ENCODE measurements around the gene ZNF200. TPM values are rescaled to one million over a fixed set of nuclear protein-coding genes. Genes with fewer than 3 reads are reported as not detected.
"Not testable (repeated sequence)": the region's sequence is repeated elsewhere in the genome, so short reads cannot be mapped to it uniquely, and the experiment has no call there.

ZNF200 gene
- polyA plus RNA-seq, 3 donors from 2014 or later = 6.2 to 14.5 (median 9.8) TPM

DNA sequence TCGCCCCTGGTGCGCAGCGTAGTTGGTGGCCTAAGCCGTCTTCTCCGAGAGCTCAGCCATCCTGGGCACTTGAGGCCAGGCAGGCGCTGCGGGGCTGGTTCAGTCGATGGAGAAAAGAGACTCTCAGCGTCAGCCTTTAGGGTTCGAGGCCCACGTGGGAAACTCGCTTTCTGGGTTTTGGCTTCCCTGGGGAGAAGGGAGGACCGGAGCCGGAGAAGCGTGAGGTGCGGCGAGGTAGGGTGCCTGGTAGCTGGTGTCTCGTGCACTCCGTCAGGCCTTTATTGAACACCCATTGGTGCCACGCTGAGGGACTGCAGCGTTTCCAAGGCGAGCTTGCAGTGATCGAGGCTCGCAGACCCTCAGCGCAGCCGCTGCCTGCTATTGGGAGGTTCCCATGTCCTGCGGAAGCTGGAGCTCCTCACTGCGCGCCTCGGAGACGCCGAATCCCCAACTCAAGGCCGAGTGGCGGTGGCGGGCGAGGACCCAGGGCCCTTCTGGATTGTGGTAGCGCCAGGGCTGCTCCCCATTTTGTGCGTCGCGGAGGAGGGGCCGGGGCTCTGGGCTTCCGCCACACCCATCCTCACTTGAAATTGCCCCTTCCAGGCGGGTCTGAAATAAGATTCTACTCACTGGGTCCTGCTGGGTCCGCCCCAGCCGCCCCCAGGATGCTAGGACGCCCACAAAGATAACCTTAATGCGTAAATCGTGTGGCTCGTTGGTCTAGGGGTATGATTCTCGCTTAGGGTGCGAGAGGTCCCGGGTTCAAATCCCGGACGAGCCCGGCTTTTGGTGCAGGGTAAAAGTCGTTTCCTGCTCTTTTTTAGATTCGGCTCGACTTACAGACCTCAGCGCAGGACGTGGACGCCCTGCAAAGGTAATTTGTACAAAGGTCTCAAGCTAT lies 45.8 kb downstream of the ZNF200 start:
- DNase-seq = peak in 1 of 3 donors; percentile 24
- Mint-ChIP-seq H3K27ac (peak overlapping the region in 2 of 6 donors; percentile 57 to 65), H3K4me3 (peak overlapping the region; percentile 59 to 81 (median 74)), H3K4me1 (peaks cover 38 to 42% of the 10 kb centered on the region in 2 donors), H3K36me3 (peaks cover 0 to 2% (median 0%) of the 10 kb centered on the region in 3 donors), H3K9me3 (peaks cover 0 to 2% (median 0%) of the 10 kb centered on the region in 6 donors), H3K27me3 (ENCODE audit: low read depth in 3 of 3) (peaks cover 54 to 77% (median 75%) of the 10 kb centered on the region in 3 donors)

- no peak for DNase-seq
- peaks cover 0 to 2% (median 0%) of the 10 kb centered on the region in 6 donors for H3K9me3 Mint-ChIP-seq
- peaks cover 57 to 78% (median 75%) of the 10 kb centered on the region in 3 donors for H3K27me3 Mint-ChIP-seq (ENCODE audit: low read depth in 3 of 3)
- peaks cover 0 to 6% (median 0%) of the 10 kb centered on the region in 3 donors for H3K36me3 Mint-ChIP-seq
- H3K27ac Mint-ChIP-seq = peak overlapping the region in 1 of 6 donors; percentile 13
- peak overlapping the region in 4 of 5 donors; percentile 17 to 81 (median 64) for H3K4me3 Mint-ChIP-seq
- peaks cover 43 to 47% of the 10 kb centered on the region in 2 donors for H3K4me1 Mint-ChIP-seq
Observed at GRCh38 chr16:3188675-3188924, 46.4 kb downstream of the ZNF200 start.

DNA sequence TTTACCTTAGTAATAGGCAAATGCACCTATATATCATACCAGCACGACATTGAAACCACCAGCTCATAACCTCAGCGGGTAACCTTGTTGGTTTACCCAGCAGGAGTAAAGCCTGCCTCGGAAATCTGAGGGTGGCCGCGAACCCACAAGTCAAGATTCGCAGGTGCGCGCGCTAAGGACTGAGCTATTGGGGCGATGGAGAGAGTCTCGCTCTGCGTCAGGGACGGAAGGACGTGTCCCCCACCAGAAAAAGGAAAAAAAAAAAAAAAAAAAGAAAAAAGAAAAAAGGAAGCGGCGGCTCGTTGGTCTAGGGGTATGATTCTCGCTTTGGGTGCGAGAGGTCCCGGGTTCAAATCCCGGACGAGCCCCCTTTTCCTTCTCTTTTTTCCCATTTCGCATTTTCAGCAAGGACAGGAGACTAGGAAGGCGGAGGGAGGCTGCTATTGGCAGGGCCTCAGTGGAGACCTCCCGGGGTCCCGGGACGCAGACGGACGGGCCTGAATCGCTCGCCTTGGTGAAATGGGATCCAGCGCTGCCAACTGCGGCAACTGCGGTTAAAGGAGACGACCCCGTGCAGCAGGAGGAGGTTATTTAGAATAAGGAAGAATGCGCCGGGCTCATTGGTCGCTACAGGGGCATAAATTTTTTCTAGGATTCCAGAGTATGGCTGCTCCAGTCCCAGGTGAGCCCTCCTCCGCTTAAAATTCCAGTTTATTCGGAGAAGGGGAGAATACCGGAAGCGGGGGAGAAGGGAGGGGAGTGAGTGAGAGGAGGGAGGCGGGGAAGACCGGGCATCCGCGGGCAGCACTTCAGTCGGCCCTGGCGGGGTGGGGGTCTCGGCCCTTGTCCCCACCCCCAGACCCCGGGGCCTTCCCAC lies 46.9 kb downstream of the ZNF200 start, which contains the start of gene OR1F1:
TSS of gene OR1F1 (plus strand) at position 407 of the 877 bp plus-strand sequence.
- peaks cover 0 to 6% (median 0%) of the 10 kb centered on the region in 3 donors for H3K36me3 Mint-ChIP-seq
- peaks cover 58 to 81% (median 76%) of the 10 kb centered on the region in 3 donors for H3K27me3 Mint-ChIP-seq (ENCODE audit: low read depth in 3 of 3)
- peak within 1 kb of the TSS in 2 of 6 donors; percentile 46 to 51 for H3K27ac Mint-ChIP-seq
- peaks cover 48 to 53% of the 10 kb centered on the region in 2 donors for H3K4me1 Mint-ChIP-seq
- peak in 2 of 3 donors; percentile 44 to 54 for DNase-seq
- H3K9me3 Mint-ChIP-seq = peaks cover 0 to 4% (median 0%) of the 10 kb centered on the region in 6 donors
- peak within 1 kb of the TSS; percentile 59 to 81 (median 74) for H3K4me3 Mint-ChIP-seq

DNA sequence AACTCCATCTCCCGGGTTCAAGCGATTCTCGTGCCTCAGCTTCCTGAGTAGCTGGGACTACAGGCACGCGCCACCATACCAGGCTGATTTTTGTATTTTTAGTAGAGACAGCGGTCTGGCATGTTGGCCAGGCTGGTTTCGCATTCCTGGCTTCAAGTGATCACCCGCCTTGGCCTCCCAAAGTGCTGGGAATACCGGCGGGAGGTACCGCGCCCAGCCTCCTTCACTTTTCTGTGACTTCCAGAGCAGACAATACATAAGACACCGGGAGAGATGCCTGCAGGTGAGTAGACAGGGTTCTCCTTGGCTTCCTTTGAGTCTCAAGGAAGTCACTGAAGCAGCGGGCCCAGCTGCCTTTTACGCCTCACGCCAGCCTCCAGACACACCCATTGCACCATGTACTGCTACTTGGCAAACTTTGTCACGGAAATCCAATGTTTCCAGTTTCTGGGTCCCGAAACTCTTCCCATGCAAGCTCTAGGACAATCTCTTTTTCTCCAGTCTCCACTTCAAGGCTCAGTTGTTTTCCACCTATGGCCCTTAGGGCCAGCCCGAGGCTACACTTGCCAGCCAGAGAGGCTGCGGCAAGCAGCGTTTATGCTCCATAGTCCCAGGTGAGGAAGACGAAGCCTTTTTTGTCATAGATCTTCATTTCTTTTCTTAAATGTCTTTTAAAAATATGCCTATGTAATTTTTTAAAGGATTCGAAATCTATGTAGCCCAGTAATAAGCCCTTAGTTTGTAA lies 47.8 kb downstream of the ZNF200 start:
- no peak for DNase-seq
- Mint-ChIP-seq H3K4me3 (peak overlapping the region in 3 of 5 donors; percentile 60 to 77 (median 60)), H3K4me1 (peaks cover 55 to 61% of the 10 kb centered on the region in 2 donors), H3K9me3 (peaks cover 0 to 4% (median 0%) of the 10 kb centered on the region in 6 donors), H3K36me3 (peaks cover 0 to 6% (median 0%) of the 10 kb centered on the region in 3 donors), H3K27me3 (ENCODE audit: low read depth in 3 of 3) (peaks cover 58 to 84% (median 76%) of the 10 kb centered on the region in 3 donors), H3K27ac (peak overlapping the region in 2 of 6 donors; percentile 46 to 51)

GRCh38 chr16:3183445-3184139 lies 51.4 kb downstream of the ZNF200 start:
- no peak for DNase-seq
- H3K4me1 Mint-ChIP-seq = peaks cover 29 to 38% of the 10 kb centered on the region in 2 donors
- peaks cover 0 to 1% (median 0%) of the 10 kb centered on the region in 6 donors for H3K9me3 Mint-ChIP-seq
- peaks cover 0 to 6% (median 0%) of the 10 kb centered on the region in 3 donors for H3K36me3 Mint-ChIP-seq
- H3K27me3 Mint-ChIP-seq (ENCODE audit: low read depth in 3 of 3) = peaks cover 32 to 74% (median 73%) of the 10 kb centered on the region in 3 donors
- H3K4me3 Mint-ChIP-seq = peak overlapping the region; percentile 73 to 91 (median 82)
- H3K27ac Mint-ChIP-seq = peak overlapping the region in 2 of 6 donors; percentile 63 to 85

GRCh38 chr16:3182608-3183444 lies 52.1 kb downstream of the ZNF200 start:
- H3K27ac Mint-ChIP-seq = peak overlapping the region in 3 of 6 donors; percentile 62 to 86 (median 64)
- peaks cover 0 to 1% (median 0%) of the 10 kb centered on the region in 6 donors for H3K9me3 Mint-ChIP-seq
- H3K36me3 Mint-ChIP-seq = peaks cover 0 to 6% (median 0%) of the 10 kb centered on the region in 3 donors
- peak in 2 of 3 donors; percentile 39 to 50 for DNase-seq
- peak overlapping the region; percentile 73 to 91 (median 84) for H3K4me3 Mint-ChIP-seq
- H3K4me1 Mint-ChIP-seq = peaks cover 23 to 32% of the 10 kb centered on the region in 2 donors
- H3K27me3 Mint-ChIP-seq (ENCODE audit: low read depth in 3 of 3) = peaks cover 27 to 70% (median 69%) of the 10 kb centered on the region in 3 donors

DNA sequence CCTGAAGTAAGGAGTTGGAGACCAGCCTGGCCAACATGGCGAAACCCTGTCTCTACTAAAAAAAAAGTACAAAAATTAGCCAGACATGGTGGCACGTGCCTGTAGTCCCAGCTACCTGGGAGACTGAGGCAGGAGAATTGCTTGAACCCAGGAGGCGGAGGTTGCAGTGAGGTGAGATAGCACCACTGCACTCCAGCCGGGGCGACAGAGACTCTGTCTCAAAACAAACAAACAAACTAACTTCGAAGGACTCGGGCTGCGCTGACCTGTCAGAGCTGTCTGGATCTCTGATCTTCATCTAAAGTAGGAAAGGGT lies 52.7 kb downstream of the ZNF200 start:
- H3K4me3 Mint-ChIP-seq = peak overlapping the region; percentile 69 to 84 (median 74)
- H3K27ac Mint-ChIP-seq = peak overlapping the region in 2 of 6 donors; percentile 31 to 86
- H3K27me3 Mint-ChIP-seq (ENCODE audit: low read depth in 3 of 3) = peaks cover 24 to 69% (median 68%) of the 10 kb centered on the region in 3 donors

DNA sequence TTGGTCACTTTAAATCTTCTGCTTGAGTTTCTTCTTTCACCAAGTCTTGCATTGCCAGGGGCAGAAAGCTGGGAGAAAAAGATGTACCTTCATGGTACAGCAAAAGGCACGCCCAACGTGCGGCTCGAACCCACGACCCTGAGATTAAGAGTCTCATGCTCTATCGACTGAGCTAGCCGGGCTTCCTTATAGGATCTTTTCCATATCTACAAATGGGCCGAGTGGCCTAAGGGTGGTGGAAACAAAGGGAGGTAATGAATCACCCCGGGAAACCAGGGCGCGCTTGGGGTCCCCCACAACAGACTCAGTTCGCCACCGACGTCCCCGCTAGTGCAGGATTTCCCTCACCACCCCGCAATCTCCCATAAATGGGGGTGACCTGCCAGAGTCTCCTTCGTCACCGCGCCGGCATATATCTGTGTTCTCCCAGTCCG lies 54.5 kb downstream of the ZNF200 start:
- Mint-ChIP-seq H3K4me3 (no peak overlapping the region), H3K27ac (no peak overlapping the region)

More for the DNA sequence above, 52.7 kb downstream of the ZNF200 start:
- not testable (repeated sequence) for H3K36me3 Mint-ChIP-seq, DNase-seq, H3K9me3 Mint-ChIP-seq
- peaks cover 20 to 27% of the 10 kb centered on the region in 2 donors for H3K4me1 Mint-ChIP-seq

DNA sequence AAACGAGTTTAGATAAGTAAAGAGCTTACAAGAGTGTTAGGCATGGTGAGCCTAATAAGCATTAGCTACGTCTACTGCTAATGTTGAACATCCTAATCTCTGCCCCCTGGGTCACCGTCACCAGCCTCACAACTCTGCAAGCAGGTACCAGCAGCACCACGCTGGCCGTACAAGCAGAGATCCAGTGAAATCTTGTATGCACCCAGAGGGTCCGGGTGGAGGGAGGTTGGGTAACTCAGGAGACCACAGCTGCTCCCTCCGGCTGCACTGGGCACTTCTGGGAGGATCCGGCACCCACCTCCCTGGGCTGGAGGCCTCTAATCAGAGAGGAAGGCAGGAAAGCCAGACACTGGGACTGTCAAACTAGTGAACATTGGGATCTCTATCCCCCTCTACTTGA lies 55.3 kb downstream of the ZNF200 start:
- Mint-ChIP-seq H3K4me3 (no peak overlapping the region), H3K27me3 (ENCODE audit: low read depth in 3 of 3) (peaks cover 25 to 76% (median 74%) of the 10 kb centered on the region in 3 donors), H3K36me3 (peaks cover 0 to 6% (median 0%) of the 10 kb centered on the region in 3 donors), H3K9me3 (peaks cover 0 to 1% (median 0%) of the 10 kb centered on the region in 6 donors), H3K4me1 (peaks cover 24 to 29% of the 10 kb centered on the region in 2 donors), H3K27ac (no peak overlapping the region)
- DNase-seq = no peak

More for the DNA sequence above, 54.5 kb downstream of the ZNF200 start:
- peaks cover 0 to 1% (median 0%) of the 10 kb centered on the region in 6 donors for H3K9me3 Mint-ChIP-seq
- H3K27me3 Mint-ChIP-seq (ENCODE audit: low read depth in 3 of 3) = peaks cover 25 to 72% (median 68%) of the 10 kb centered on the region in 3 donors
- peaks cover 24 to 29% of the 10 kb centered on the region in 2 donors for H3K4me1 Mint-ChIP-seq
- DNase-seq = no peak
- peaks cover 0 to 6% (median 0%) of the 10 kb centered on the region in 3 donors for H3K36me3 Mint-ChIP-seq

- Mint-ChIP-seq H3K27ac (no peak overlapping the region), H3K4me1 (peaks cover 35 to 36% of the 10 kb centered on the region in 2 donors), H3K4me3 (peak overlapping the region in 3 of 5 donors; percentile 17 to 21 (median 17)), H3K36me3 (no peaks in the 10 kb centered on the region), H3K9me3 (no peaks in the 10 kb centered on the region), H3K27me3 (ENCODE audit: low read depth in 3 of 3) (peaks cover 32 to 66% (median 65%) of the 10 kb centered on the region in 3 donors)
- no peak for DNase-seq
Observed at GRCh38 chr16:3175157-3176093, 59.5 kb downstream of the ZNF200 start.

All from immature natural killer cell (primary cell).